Upper lobe of right lung (tissue), 1 donor: Measurements from ENCODE around the gene ACTR5. TPM values are rescaled to one million over a fixed set of nuclear protein-coding genes. Genes with fewer than 3 reads are reported as not detected.

Experiments
- ATAC-seq: fragments of 200-7000 bp; cut with Tn5 transposase; one replicate; pipeline ENCODE4 v1.9.1; 2020; ENCODE audit warnings: mild to moderate bottlenecking, moderate library complexity
- DNase-seq: peaks from one replicate; pipeline ENCODE4 v3.0.0-alpha.2; 2020
- H3K27ac ChIP-seq: fragments of 200-600 bp; one replicate; pipeline ENCODE4 v1.8.0; 2022
- H3K27me3 ChIP-seq: fragments of 200-600 bp; one replicate; pipeline ENCODE4 v1.8.0; 2022; ENCODE audit warnings: mild to moderate bottlenecking
- H3K36me3 ChIP-seq: fragments of 200-600 bp; one replicate; pipeline ENCODE4 v1.8.0; 2022
- H3K4me1 ChIP-seq: fragments of 200-600 bp; one replicate; pipeline ENCODE4 v1.8.0; 2022
- H3K4me3 ChIP-seq: fragments of 200-600 bp; one replicate; pipeline ENCODE4 v1.8.0; 2022; ENCODE audit warnings: mild to moderate bottlenecking
- H3K9me3 ChIP-seq: fragments of 200-600 bp; one replicate; pipeline ENCODE4 v1.8.0; 2022
- intact Hi-C: fragments of 100-400 bp; cut with DNase I; formaldehyde crosslinking; loops from one replicate; pipeline ENCODE4 v1.11.0; 2022
- total RNA-seq: library from RNA; stranded (reverse); fragmentation: NEBNext Ultra II Directional; extraction: Animal tissue kit (Norgen Biotek cat#: 25700); gene quantifications from one replicate; pipeline ENCODE4 v1.2.1, GENCODE V29; 2021
- TF ChIP-seq, protein P1 (sequence below): fragments of 200-600 bp; IDR thresholded peaks from one replicate; pipeline ENCODE4 v1.8.0; 2022; ENCODE audit warnings: antibody characterized with exemption
- donor health status: DM: no; HTN: yes; CAD: no; lungs with severe emphysema.

The ACTR5 gene
- total RNA-seq, 1 donor from 2014 or later = 7.0 TPM

DNA sequence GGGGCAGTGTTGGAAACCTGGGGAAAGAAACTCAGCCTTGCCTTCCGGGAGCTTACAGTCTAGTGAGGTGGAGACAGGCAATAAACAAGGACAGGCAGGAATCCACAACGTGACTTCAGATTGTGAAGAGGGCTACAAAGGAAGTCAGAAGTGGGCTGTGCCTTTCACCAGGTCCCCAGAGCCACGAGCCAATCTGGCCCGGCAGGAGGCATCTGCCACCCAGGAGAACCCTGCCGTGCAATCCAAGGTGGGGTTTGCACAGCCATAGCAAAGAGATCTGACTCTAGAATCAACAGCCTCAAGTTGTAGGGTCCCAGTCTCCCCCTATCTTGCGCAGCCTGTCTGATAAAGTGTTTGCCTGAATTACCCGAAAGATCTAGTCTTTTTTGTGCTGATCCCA is 18.5 kb upstream of the ACTR5 start:
- TF ChIP-seq, protein P1, sequence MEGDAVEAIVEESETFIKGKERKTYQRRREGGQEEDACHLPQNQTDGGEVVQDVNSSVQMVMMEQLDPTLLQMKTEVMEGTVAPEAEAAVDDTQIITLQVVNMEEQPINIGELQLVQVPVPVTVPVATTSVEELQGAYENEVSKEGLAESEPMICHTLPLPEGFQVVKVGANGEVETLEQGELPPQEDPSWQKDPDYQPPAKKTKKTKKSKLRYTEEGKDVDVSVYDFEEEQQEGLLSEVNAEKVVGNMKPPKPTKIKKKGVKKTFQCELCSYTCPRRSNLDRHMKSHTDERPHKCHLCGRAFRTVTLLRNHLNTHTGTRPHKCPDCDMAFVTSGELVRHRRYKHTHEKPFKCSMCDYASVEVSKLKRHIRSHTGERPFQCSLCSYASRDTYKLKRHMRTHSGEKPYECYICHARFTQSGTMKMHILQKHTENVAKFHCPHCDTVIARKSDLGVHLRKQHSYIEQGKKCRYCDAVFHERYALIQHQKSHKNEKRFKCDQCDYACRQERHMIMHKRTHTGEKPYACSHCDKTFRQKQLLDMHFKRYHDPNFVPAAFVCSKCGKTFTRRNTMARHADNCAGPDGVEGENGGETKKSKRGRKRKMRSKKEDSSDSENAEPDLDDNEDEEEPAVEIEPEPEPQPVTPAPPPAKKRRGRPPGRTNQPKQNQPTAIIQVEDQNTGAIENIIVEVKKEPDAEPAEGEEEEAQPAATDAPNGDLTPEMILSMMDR = no peak
- Histone ChIP-seq H3K27ac (no peak overlapping the region), H3K9me3 (no peaks in the 10 kb centered on the region), H3K4me1 (peaks cover 12% of the 10 kb centered on the region), H3K36me3 (no peaks in the 10 kb centered on the region), H3K4me3 (no peak overlapping the region), H3K27me3 (peaks cover 98% of the 10 kb centered on the region)
- DNase-seq = no peak
- intact Hi-C loops = no loop called here
- no peak for ATAC-seq

DNA sequence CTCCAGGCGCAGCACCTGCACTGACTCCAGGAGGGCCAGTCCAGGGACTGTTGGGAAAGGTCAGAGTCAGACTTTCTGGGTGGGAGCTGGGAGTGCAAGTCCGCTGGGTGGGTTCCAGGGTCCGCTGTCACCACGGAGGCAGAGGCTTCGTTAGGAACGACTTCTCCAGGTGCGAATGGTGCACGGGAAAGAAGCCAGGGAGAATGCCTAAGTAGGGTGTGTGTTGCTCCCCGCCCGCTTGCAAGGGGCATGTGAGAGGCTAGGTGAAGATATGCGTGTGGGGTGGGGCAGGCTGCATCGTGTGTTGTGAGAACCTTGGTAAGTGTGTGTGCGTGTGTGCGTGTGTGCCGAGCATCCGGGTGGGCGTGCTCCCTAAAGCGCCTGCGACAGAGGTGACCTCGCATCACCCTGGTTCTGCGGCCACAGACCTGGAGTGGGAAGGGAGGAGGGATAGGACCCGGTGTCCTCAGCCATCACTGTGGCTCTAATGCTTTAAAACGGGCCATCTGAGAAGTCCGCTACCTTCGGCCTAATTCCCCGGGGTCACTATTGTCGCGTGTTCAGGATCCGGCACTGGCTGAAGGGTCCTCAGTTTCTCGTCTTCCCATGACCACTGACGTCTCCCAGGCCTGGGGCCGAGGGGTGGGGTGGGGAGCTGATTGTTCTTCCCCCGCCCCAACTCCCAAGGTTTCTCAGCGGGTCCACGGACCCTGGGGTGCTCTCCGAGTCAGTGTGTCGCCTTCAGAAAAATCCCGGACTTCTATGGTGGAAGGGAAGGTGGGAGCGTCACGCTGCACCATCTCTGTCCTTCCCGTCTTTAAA is 17.9 kb upstream of the ACTR5 start:
- TF ChIP-seq, protein P1 = no peak
- Histone ChIP-seq H3K27me3 (peaks cover 98% of the 10 kb centered on the region), H3K4me1 (peaks cover 12% of the 10 kb centered on the region), H3K4me3 (no peak overlapping the region), H3K9me3 (no peaks in the 10 kb centered on the region), H3K36me3 (no peaks in the 10 kb centered on the region), H3K27ac (no peak overlapping the region)
- peak; percentile 31 for ATAC-seq
- no peak for DNase-seq
- intact Hi-C loops = no loop called here

GRCh38 chr20:38730989-38731737 is 17.1 kb upstream of the ACTR5 start:
- no peaks in the 10 kb centered on the region for H3K36me3 ChIP-seq
- H3K4me1 ChIP-seq = peaks cover 12% of the 10 kb centered on the region
- DNase-seq = peak; percentile 86
- no peaks in the 10 kb centered on the region for H3K9me3 ChIP-seq
- intact Hi-C loops = no loop called here
- TF ChIP-seq, protein P1 = peak; percentile 98
- H3K27ac ChIP-seq = no peak overlapping the region
- ATAC-seq = peak; percentile 83
- H3K4me3 ChIP-seq = peak overlapping the region; percentile 14
- H3K27me3 ChIP-seq = peaks cover 91% of the 10 kb centered on the region

DNA sequence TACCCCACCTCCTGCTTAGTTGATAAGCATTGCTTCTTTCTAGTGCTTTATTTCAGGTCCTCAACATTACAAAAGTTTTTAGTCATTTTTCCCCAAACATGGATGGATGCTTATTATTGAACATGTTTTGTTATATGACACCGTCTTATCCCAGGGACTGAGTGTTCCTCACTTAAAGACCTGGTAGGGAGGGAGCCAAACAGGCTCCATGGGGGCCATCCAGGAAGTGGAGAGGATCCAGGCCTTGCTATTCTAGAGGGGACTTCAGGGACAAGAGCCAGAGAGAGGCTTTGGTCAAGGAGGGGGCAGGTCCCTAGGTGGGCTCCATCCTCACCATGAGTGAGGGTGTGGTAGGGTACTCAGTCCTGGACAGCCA is 16.5 kb upstream of the ACTR5 start:
- Histone ChIP-seq H3K27me3 (peaks cover 89% of the 10 kb centered on the region), H3K4me1 (peaks cover 12% of the 10 kb centered on the region), H3K27ac (no peak overlapping the region), H3K4me3 (no peak overlapping the region), H3K36me3 (no peaks in the 10 kb centered on the region), H3K9me3 (no peaks in the 10 kb centered on the region)
- ATAC-seq (no peak), DNase-seq (no peak)
- TF ChIP-seq, protein P1 = no peak
- intact Hi-C loops = no loop called here

GRCh38 chr20:38732981-38733380 is 15.3 kb upstream of the ACTR5 start:
- Histone ChIP-seq H3K36me3 (no peaks in the 10 kb centered on the region), H3K4me3 (no peak overlapping the region), H3K27me3 (peaks cover 85% of the 10 kb centered on the region), H3K9me3 (no peaks in the 10 kb centered on the region), H3K27ac (no peak overlapping the region), H3K4me1 (peaks cover 12% of the 10 kb centered on the region)
- intact Hi-C loops = no loop called here
- DNase-seq = no peak
- TF ChIP-seq, protein P1 = no peak
- no peak for ATAC-seq
